K562 (cell line): ENCODE results near the gene GMDS. TPM values are rescaled to one million over a fixed set of nuclear protein-coding genes. Genes with fewer than 3 reads are reported as not detected.

Experiments used
- ATAC-seq: fragments of 200-7000 bp; cut with Tn5 transposase; 3 replicates; pipeline ENCODE4 v1.9.1; 2020; ENCODE audit warnings: moderate library complexity
- BruUV-seq: library from RNA; stranded (reverse); fragments of 400-500 nt; replicated peaks from 2 replicates; lab custom pipeline; 2021; lab: Mats Ljungman, UMichigan
- CTCF ChIA-PET: fragments of 300-600 bp; formaldehyde crosslinking; extraction: SDS; loops from one replicate; lab custom pipeline; 2021; ENCODE audit warnings: low intra/inter-chr PET ratio; lab: Yijun Ruan, JAX
- POLR2A ChIA-PET: fragments of 300-600, 350-650 bp; sonication (Branson Sonifier 250); formaldehyde crosslinking; extraction: SDS; loops from one replicate; lab custom pipeline; 2021; ENCODE audit warnings: antibody characterized with exemption, inconsistent platforms; lab: Yijun Ruan, JAX
- DNase-seq, 4 experiments: peaks; one replicate each; pipeline versions ENCODE4 v3.0.0 to v3.0.0-alpha.2; 2011 to 2018; ENCODE audit warnings: low spot score in 3 of 4, mixed read lengths in 3 of 4; ENCODE audit errors: extremely low read depth in 1 of 4
- FAIRE-seq: peaks from 2 replicates; lab custom pipeline; 2011; peaks lifted over from hg19 to GRCh38; lab: Jason Lieb, UNC
- H2AFZ ChIP-seq: 2 replicates; pipeline ENCODE4 v1.6.0; 2011; ENCODE audit warnings: low read depth, low read length, control low read depth, inconsistent platforms
- H3K27ac ChIP-seq: fragments of 200-600 bp; 3 replicates; pipeline ENCODE4 v1.8.0; 2011; ENCODE audit warnings: low read depth, mild to moderate bottlenecking, control low read depth, inconsistent platforms, low read length, moderate library complexity, mixed read lengths; ENCODE audit errors: extremely low read depth
- H3K27me3 ChIP-seq, 2 experiments: fragments of 300-600 bp in 1 of 2; 2 replicates in 1 of 2; 3 replicates in 1 of 2; pipeline versions ENCODE4 v1.6.0 to v1.8.0; 2011; ENCODE audit warnings: inconsistent platforms in 2 of 2, low read length in 2 of 2, mild to moderate bottlenecking in 1 of 2, mixed read lengths in 1 of 2, moderate library complexity in 1 of 2; ENCODE audit not compliant: control insufficient read depth in 2 of 2, insufficient read depth in 2 of 2
- H3K36me3 ChIP-seq: fragments of 300-600 bp; 3 replicates; pipeline ENCODE4 v1.8.0; 2011; ENCODE audit warnings: mild to moderate bottlenecking, low read length, inconsistent platforms; ENCODE audit not compliant: control insufficient read depth, insufficient read depth
- H3K4me1 ChIP-seq, 2 experiments: fragments of 200-600 bp in 1 of 2; replicated peaks in 1 of 2; 2 replicates in 1 of 2; 3 replicates in 1 of 2; pipeline versions ENCODE4 v1.5.1 to v1.8.0; 2011; ENCODE audit warnings: inconsistent platforms in 2 of 2, low read length in 2 of 2, mild to moderate bottlenecking in 1 of 2, mixed read lengths in 1 of 2, moderate library complexity in 1 of 2; ENCODE audit not compliant: control insufficient read depth in 2 of 2, insufficient read depth in 2 of 2
- H3K4me2 ChIP-seq: 2 replicates; pipeline ENCODE4 v1.6.1; 2011; ENCODE audit warnings: low read length, control low read depth, inconsistent platforms, mixed read lengths; ENCODE audit not compliant: insufficient read depth
- H3K4me3 ChIP-seq: fragments of 200-600 bp; sonication (generic), shearing (Covaris generic); 2 replicates; pipeline ENCODE4 v1.5.1; 2016; ENCODE audit warnings: control low read depth, inconsistent platforms
- H3K79me2 ChIP-seq: fragments of 200-600 bp; 3 replicates; pipeline ENCODE4 v1.8.0; 2011; ENCODE audit warnings: low read length, inconsistent platforms; ENCODE audit not compliant: control insufficient read depth, insufficient read depth
- H3K9ac ChIP-seq, 2 experiments: 2 replicates each; pipeline versions ENCODE4 v1.6.0 to v1.6.1; 2011; ENCODE audit warnings: low read depth in 2 of 2, low read length in 2 of 2, control low read depth in 1 of 2, inconsistent platforms in 1 of 2, mild to moderate bottlenecking in 1 of 2, mixed read lengths in 1 of 2; ENCODE audit not compliant: insufficient read depth in 1 of 2
- H3K9me1 ChIP-seq: one replicate; pipeline ENCODE4 v1.6.0; 2011; ENCODE audit warnings: inconsistent platforms, mild to moderate bottlenecking, low read length, moderate library complexity; ENCODE audit not compliant: control insufficient read depth, insufficient read depth
- H3K9me3 ChIP-seq: replicated peaks from 2 replicates; pipeline ENCODE4 v1.5.1; 2011; ENCODE audit warnings: low read depth, low read length, inconsistent platforms; ENCODE audit not compliant: control insufficient read depth, insufficient read depth
- H4K20me1 ChIP-seq: replicated peaks from 2 replicates; pipeline ENCODE4 v1.6.1; 2011; ENCODE audit warnings: low read length, inconsistent platforms, mixed read lengths; ENCODE audit not compliant: control insufficient read depth, insufficient read depth
- E4F1 ChIP-seq: fragments of 250-450 bp; sonication (Bioruptor Pico); IDR thresholded peaks from 2 replicates; pipeline ENCODE4 v1.5.0; 2021; ENCODE audit warnings: mild to moderate bottlenecking, borderline replicate concordance
- ESRRB ChIP-seq: fragments of 250-450 bp; sonication (Bioruptor Pico); IDR thresholded peaks from 2 replicates; pipeline ENCODE4 v1.5.0; 2020; ENCODE audit warnings: mild to moderate bottlenecking, moderate library complexity, borderline replicate concordance
- ETV5 ChIP-seq: sonication (generic); formaldehyde crosslinking; IDR thresholded peaks from 2 replicates; pipeline ENCODE4 v1.4.0; 2020; ENCODE audit warnings: low read depth, mild to moderate bottlenecking, missing genetic modification reagents
- HDAC1 ChIP-seq, 2 experiments: fragments of 450-650 bp; IDR thresholded peaks; 2 replicates each; pipeline ENCODE4 v1.6.1; 2016 to 2017; ENCODE audit warnings: inconsistent platforms in 1 of 2, mild to moderate bottlenecking in 1 of 2, moderate library complexity in 1 of 2
- HDGF ChIP-seq: fragments of 450-650 bp; IDR thresholded peaks from 2 replicates; pipeline ENCODE4 v1.6.1; 2016
- PATZ1 ChIP-seq: fragments of 250-450 bp; sonication (Bioruptor Pico); IDR thresholded peaks from 2 replicates; pipeline ENCODE4 v1.5.0; 2020; ENCODE audit warnings: mild to moderate bottlenecking, borderline replicate concordance
- PYGO2 ChIP-seq: fragments of 450-650 bp; IDR thresholded peaks from 2 replicates; pipeline ENCODE4 v1.6.1; 2016; ENCODE audit warnings: mild to moderate bottlenecking, missing genetic modification characterization, moderate library complexity, missing compliant biosample characterization
- RBM15 ChIP-seq: fragments of 200-400 bp; formaldehyde crosslinking; IDR thresholded peaks from 2 replicates; pipeline ENCODE4 v1.6.1; 2018; ENCODE audit warnings: mild to moderate bottlenecking, low read length, moderate library complexity; ENCODE audit not compliant: insufficient read depth
- RFX7 ChIP-seq: fragments of 250-450 bp; sonication (Bioruptor Pico); IDR thresholded peaks from 2 replicates; pipeline ENCODE4 v1.5.1; 2021; ENCODE audit warnings: mild to moderate bottlenecking
- SPI1 ChIP-seq: IDR thresholded peaks from 2 replicates; pipeline ENCODE4 v1.6.1; 2011; ENCODE audit warnings: low read depth, low read length, control low read depth, borderline replicate concordance
- ZBTB1 ChIP-seq: sonication (generic); formaldehyde crosslinking; IDR thresholded peaks from 2 replicates; pipeline ENCODE4 v1.8.1; 2023; ENCODE audit warnings: missing genetic modification reagents, low read depth, mild to moderate bottlenecking, borderline replicate concordance
- ZBTB11 ChIP-seq, 3 experiments: fragments of 200-800 bp in 1 of 3; fragments of 250-450 bp in 1 of 3; fragments of 450-650 bp in 1 of 3; sonication (Bioruptor Pico) in 1 of 3; sonication (Bioruptor generic) in 1 of 3; formaldehyde crosslinking in 1 of 3; IDR thresholded peaks; 2 replicates each; pipeline versions ENCODE4 v1.6.1 to v1.8.0; 2016 to 2022; ENCODE audit warnings: mild to moderate bottlenecking in 2 of 3, missing genetic modification characterization in 2 of 3, missing compliant biosample characterization in 1 of 3, moderate library complexity in 1 of 3
- ZC3H8 ChIP-seq: fragments of 450-650 bp; IDR thresholded peaks from 2 replicates; pipeline ENCODE4 v1.6.1; 2017
- ZFX ChIP-seq: sonication (generic); formaldehyde crosslinking; IDR thresholded peaks from 2 replicates; pipeline ENCODE4 v1.8.0; 2022; ENCODE audit warnings: mild to moderate bottlenecking, missing genetic modification reagents, moderate library complexity
- ZNF184 ChIP-seq: sonication (generic); formaldehyde crosslinking; IDR thresholded peaks from 2 replicates; pipeline ENCODE4 v1.5.0; 2020; ENCODE audit warnings: missing genetic modification reagents
- WGBS: fragments of 100-300 bp; shearing (Covaris generic); methylation state at CpG from one replicate; pipeline ENCODE4 v1.1.6; 2016; ENCODE audit warnings: low coverage, mixed read lengths; ENCODE audit not compliant: insufficient coverage; ENCODE audit errors: missing lambda C conversion rate; 5-methylcytosine and 5-hydroxymethylcytosine counted together
- in situ Hi-C: fragments of 300-500 bp; cut with MboI; formaldehyde crosslinking; loops from 4 replicates; pipeline ENCODE4 v1.15.0; 2018; ENCODE audit warnings: inconsistent platforms, mixed read lengths
- intact Hi-C: fragments of 100-400 bp; cut with micrococcal nuclease; formaldehyde crosslinking; loops from 2 replicates; pipeline ENCODE4 v1.14.2; 2022
- polyA plus RNA-seq, 8 experiments: library from polyadenylated mRNA; depleted of rRNA in 4 of 8; stranded (reverse) in 5 of 8; unstranded in 3 of 8; fragments of >200 nt; fragmentation: Nextera tagmentation in 2 of 8; fragmentation: Illumina TruSeq in 1 of 8; extraction: Ambion mirVana in 2 of 8; extraction: Trizol in 1 of 8; gene quantifications; 2 replicates each; pipeline versions ENCODE4 v1.2.1 to v1.2.3, GENCODE V29; 2011 to 2014; ENCODE audit warnings: inconsistent platforms in 1 of 8, missing spikeins in 1 of 8
- total RNA-seq, 7 experiments: library from RNA; depleted of rRNA in 6 of 7; stranded (reverse); fragments of >200 nt in 6 of 7; fragmentation: Illumina TruSeq in 2 of 7; extraction: Trizol in 2 of 7; gene quantifications; 2 replicates each; pipeline versions ENCODE4 v1.2.1 to v1.2.3, GENCODE V29; 2011 to 2021; ENCODE audit warnings: low replicate concordance in 1 of 7

The GMDS gene
- total and polyA plus RNA-seq, 9 of the 15 experiments (the other 6 are each of a cell fraction or from before 2014, with no cell fraction given), result 0.48 to 31.8 (median 13.4) TPM

GRCh38 chr6:2055143-2055542, 190.3 kb downstream of the GMDS start:
- intact Hi-C loops, result no loop called here
- no peaks in the 10 kb centered on the region for H4K20me1 ChIP-seq
- no peak overlapping the region for H2AFZ ChIP-seq
- H3K9ac ChIP-seq, result no peak overlapping the region
- H3K9me3 ChIP-seq, result no peaks in the 10 kb centered on the region
- no peak for ATAC-seq
- no peaks in the 10 kb centered on the region for H3K4me1 ChIP-seq
- BruUV-seq, result no TSS peak
- H3K79me2 ChIP-seq, result no peaks in the 10 kb centered on the region
- FAIRE-seq, result no peak
- no peak overlapping the region for H3K27ac ChIP-seq
- no peaks in the 10 kb centered on the region for H3K27me3 ChIP-seq
- ChIA-PET CTCF (no interaction called here), POLR2A (no interaction called here)
- no peaks in the 10 kb centered on the region for H3K36me3 ChIP-seq
- 5% methylated on average over 1 of the region's 1 CpG for WGBS
- H3K4me3 ChIP-seq, result no peak overlapping the region
- no peak for DNase-seq
- in situ Hi-C loops, result no loop called here
- H3K9me1 ChIP-seq, result no peaks in the 10 kb centered on the region
- H3K4me2 ChIP-seq, result no peak overlapping the region
- TF ChIP-seq RFX7 (no peak), PYGO2 (tag) (no peak), ESRRB (no peak), ZBTB11 (CRISPR knock-in tag; IDR thresholded peaks at IDR 0.05) (no peak), ZBTB1 (CRISPR knock-in tag) (no peak), HDAC1 (IDR thresholded peaks at IDR 0.05) (no peak), ETV5 (CRISPR knock-in tag) (no peak), ZC3H8 (no peak), E4F1 (CRISPR knock-in tag) (no peak), ZFX (CRISPR knock-in tag) (no peak), ZNF184 (CRISPR knock-in tag) (no peak), RBM15 (no peak), SPI1 (no peak), HDGF (no peak), PATZ1 (CRISPR knock-in tag) (no peak)
